NCI-H1436 treated with DMSO at 0.1 percent for 48 hours (cell line): ENCODE measurements around the gene ABLIM3.
"Not testable (repeated sequence)": the region's sequence is repeated elsewhere in the genome, so short reads cannot be mapped to it uniquely, and the experiment has no call there.

ENCODE experiments used
- DNase-seq: peaks from one replicate; lab custom pipeline; 2025; lab: John Stamatoyannopoulos, UW

ABLIM3 gene

GRCh38 chr5:149257889-149258705, 116.8 kb downstream of the ABLIM3 start:
- no peak for DNase-seq

DNA sequence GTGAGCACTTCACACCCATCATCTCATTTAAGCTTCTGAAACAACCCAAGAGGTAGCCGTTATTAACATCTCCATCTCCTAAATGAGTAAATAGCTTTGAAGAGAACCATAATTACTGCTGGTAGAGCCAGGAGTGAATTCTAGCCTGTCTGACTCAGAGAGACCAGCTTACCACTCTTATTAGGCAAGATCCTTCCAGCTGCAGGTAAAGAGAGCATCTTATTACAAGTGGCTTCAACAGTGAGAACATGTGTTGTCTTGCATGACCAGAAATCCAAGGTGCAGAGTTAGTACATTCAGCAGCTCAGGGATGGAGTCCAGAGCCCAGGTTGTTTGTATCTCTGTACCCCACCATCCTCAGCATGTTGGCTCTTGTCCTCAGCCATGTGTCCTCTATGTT, 119.5 kb downstream of the ABLIM3 start:
- peak; percentile 9 for DNase-seq

DNA sequence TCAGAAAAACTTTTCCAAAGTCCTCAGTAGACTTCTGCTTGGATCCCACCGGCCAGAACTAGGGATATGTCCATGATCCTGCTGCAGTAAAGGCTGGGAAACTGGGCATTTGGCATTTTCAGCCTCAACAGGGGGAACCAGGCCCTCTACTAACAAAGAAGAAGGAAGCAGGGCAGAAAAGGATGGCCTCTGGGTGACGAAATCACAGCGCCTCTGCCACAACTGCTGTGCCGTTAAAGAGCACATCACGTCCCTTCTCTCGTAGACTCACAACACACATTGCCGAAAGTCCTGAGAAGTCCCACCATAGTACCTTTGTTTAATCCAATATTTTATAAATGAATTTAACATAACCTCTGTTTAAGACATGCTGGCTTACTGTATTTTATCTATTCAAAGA, 120.0 kb downstream of the ABLIM3 start:
- DNase-seq: no peak

GRCh38 chr5:149262315-149262714, 121.0 kb downstream of the ABLIM3 start:
- DNase-seq: no peak

GRCh38 chr5:149264439-149265067, 123.3 kb downstream of the ABLIM3 start:
- DNase-seq: peak; percentile 50

DNA sequence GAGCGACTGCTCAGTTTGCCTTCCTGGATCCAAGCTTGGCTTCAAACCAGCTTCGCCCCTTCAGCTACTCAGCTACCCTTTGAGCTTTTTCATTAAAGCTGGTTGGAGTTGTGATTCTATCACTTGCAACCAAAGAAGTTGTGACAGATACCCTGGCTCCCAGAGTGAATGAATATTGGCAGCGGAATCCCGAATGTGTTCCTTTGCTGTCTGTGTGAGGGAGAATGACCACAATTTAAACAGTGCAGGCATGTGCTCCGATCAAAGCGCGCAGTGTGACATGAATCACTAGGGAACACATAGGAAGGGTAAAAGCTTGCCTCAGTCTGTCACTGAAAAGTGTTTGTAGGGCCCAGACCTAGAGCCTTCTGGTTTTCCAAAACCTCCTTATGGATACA, 123.8 kb downstream of the ABLIM3 start:
- no peak for DNase-seq

- no peak for DNase-seq
These were observed 124.3 kb downstream of the ABLIM3 start for GRCh38 chr5:149265597-149265996.

GRCh38 chr5:149267241-149267973, 126.1 kb downstream of the ABLIM3 start:
- no peak for DNase-seq

- peak; percentile 8 for DNase-seq
These were observed 127.8 kb downstream of the ABLIM3 start for GRCh38 chr5:149268928-149269557.

DNA sequence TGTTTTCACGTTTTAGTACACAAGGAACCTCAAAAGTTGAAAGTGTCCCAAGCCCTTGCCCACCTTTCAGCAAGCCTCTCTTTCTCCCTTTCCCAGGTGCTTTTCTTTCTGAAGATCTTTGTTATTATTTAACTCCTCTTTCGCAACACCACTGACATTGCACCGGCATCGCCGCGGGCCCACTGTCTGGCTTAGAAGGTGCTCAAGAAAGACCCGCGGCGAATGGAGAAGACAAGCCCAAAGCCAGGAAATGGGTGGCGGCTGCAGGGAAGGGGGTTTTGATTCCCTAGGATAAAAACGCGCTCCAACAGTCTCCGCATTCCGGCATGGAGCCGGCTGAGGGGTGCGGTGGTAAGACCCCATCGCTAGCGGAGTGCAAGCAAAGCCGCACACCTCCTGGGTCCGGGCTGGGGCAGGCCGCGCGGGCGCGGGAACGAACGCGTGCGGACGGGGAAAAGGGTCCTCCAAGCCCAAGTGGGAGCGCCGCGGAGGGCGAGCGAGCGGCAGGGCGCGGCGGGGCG, 130.0 kb downstream of the ABLIM3 start:
- no peak for DNase-seq

DNA sequence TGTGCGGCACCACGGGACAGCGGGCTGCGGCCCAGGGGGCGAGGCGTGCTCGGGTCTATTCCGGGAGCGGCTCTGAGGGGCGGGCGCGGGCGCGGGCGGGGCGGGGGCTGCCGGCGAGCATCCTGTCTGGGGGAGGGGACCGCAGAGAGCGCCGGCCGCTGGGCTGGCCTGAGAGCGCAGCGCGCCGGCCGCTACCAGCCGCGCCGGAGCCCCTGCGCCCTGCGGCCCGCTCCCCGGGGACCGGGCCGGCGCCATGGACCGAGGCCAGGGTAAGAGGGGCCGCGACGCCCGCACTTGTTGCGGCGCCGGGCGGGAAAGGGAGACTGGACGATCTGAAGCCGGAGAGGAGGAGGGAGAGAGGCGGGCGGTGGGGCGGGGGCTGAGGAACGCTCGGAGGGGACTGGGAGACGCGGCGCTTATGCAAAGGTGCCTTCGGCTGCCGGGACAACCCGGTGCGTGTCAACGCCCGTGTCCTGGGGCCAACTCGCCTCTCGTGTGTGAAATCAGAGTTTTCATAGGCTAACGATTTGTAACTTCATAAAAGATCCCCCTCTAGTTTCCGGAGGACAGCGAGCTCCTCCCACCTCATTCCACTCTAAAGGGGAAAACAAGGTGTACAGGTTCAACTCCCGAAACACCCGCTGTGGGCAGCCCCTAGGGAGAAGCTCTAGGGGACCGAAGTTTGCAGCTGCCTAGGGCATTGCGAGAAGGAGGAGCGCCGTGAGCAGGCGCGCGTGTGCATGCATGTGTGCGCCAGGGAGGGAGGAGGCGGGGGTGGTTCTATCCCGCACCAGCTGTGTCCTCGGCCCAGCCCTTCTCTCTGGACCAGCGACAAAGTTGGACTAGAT, 130.6 kb downstream of the ABLIM3 start, which contains the start of gene AFAP1L1:
TSS of gene AFAP1L1 (plus strand) at position 144 of the 848 bp plus-strand sequence. CDS start at position 254, 110 bp downstream.
- DNase-seq: no peak

DNA sequence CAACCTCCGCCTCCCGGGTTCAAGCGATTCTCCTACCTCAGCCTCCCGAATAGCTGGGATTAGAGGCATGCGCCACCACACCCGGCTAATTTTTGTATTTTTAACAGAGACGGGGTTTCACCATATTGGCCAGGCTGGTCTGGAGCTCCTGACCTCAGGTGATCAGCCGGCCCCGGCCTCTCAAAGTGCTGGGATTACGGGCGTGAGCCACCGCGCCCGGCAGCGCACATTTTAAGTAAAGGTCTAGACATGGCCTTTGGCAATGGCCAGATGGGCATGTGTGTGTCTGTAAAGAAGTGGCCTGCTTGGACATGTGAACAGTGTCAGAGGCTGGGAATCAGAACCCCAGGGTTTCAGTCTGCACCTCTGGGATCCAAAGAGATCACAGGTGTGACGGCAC, 131.5 kb downstream of the ABLIM3 start:
- DNase-seq: not testable (repeated sequence)

DNA sequence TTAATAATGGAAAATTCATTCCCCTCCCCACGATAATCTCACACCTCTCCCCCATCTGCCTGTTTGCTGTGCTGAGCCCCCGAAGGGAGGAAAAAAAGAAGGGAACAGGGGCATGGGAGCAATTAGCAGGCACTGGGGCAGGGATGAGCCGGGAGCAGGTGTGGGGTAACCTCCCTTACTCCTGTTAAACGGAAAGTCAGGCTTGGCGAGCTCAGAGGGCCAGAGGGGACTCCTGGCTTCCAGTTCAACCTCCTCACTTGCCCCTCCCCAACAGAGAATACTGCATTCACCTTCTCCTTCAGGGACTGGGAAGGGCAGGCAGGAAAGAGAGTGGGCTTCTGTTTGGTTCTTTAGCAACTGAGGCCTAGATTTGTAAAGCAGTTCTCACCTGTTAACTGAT, 131.9 kb downstream of the ABLIM3 start:
- DNase-seq: no peak

GRCh38 chr5:149273950-149274349, 132.7 kb downstream of the ABLIM3 start:
- no peak for DNase-seq

DNA sequence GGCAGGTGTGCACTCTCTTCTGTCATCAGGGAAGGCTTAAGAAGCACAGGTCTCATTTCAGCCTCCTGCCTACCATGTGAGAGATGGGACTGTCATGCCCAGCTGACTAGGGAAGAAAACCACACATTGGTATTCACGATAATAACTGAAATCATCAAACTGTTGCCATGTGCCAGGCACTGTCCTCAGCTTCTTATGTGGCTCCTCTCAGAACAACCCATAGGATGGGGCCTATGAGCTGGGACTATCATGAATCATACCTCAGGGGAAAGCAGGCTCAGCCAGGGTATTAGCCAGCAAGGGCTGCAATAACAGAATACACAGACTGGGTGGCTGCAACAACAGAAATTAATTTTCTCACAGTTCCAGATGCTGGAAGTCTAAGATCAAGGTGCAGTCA, 133.6 kb downstream of the ABLIM3 start:
- no peak for DNase-seq

- no peak for DNase-seq
These were observed 136.5 kb downstream of the ABLIM3 start for GRCh38 chr5:149277801-149278200.

- DNase-seq: no peak
These were observed 137.3 kb downstream of the ABLIM3 start for GRCh38 chr5:149278451-149279210.

GRCh38 chr5:149279661-149280060, 138.4 kb downstream of the ABLIM3 start:
- no peak for DNase-seq

GRCh38 chr5:149280124-149280523, 138.8 kb downstream of the ABLIM3 start:
- DNase-seq: no peak

DNA sequence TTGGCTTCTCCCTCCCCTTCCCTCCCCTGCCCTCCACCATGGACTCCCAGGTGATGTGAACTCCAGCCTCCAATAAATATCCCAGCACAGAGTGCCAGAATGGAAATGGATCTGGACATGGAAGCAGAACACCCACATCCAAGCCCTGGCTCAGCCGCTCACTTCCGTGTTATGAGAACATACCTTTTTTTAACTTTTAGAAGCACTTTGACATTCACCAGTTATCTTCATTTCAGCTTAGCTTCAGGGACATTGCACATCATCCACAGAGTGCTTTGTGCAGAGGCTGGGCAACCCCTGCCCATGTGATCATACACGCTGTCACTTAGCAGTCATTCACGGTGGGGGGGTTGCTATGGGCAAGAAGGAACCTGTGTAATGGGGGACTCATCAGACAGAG, 139.5 kb downstream of the ABLIM3 start:
- DNase-seq: no peak
